K562 (cell line): ENCODE data around the gene MAP4. TPM values are rescaled to one million over a fixed set of nuclear protein-coding genes. Genes with fewer than 3 reads are reported as not detected.

Experiments used
- ATF4 ChIP-seq: fragments of 450-650 bp; formaldehyde crosslinking; IDR thresholded peaks from 2 replicates; pipeline ENCODE4 v1.4.0; 2022; ENCODE audit warnings: mild to moderate bottlenecking, moderate library complexity
- CTCF ChIP-seq, 3 experiments: IDR thresholded peaks in 2 of 3; conservative IDR thresholded peaks in 1 of 3; 2 replicates each; pipeline ENCODE4 v1.5.1; 2011 to 2012; ENCODE audit warnings: low read length in 3 of 3, mild to moderate bottlenecking in 3 of 3, control low read depth in 2 of 3, improper control_type of control experiment in 1 of 3, inconsistent platforms in 1 of 3, low read depth in 1 of 3, mixed read lengths in 1 of 3, moderate library complexity in 1 of 3; ENCODE audit not compliant: insufficient read depth in 2 of 3
- ELF2 ChIP-seq: fragments of 250-450 bp; sonication (Bioruptor Pico); IDR thresholded peaks from 2 replicates; pipeline ENCODE4 v1.5.0; 2021; ENCODE audit warnings: mild to moderate bottlenecking
- NCOA2 ChIP-seq, 2 experiments: fragments of 450-650 bp; IDR thresholded peaks; 2 replicates each; pipeline ENCODE4 v1.6.1; 2018; ENCODE audit warnings: mild to moderate bottlenecking in 2 of 2, moderate library complexity in 1 of 2; ENCODE audit not compliant: partially characterized antibody in 2 of 2
- THRA ChIP-seq: fragments of 450-650 bp; IDR thresholded peaks from 2 replicates; pipeline ENCODE4 v1.6.1; 2017; ENCODE audit warnings: mild to moderate bottlenecking, moderate library complexity
- TSC22D4 ChIP-seq: fragments of 450-650 bp; IDR thresholded peaks from 2 replicates; pipeline ENCODE4 v1.6.1; 2016; ENCODE audit warnings: missing genetic modification characterization, missing biosample characterization, control low read depth
- ZNF140 ChIP-seq: fragments of 250-450 bp; sonication (Bioruptor Pico); IDR thresholded peaks from 2 replicates; pipeline ENCODE4 v1.8.0; 2021; ENCODE audit warnings: moderate library complexity, mild to moderate bottlenecking, inconsistent platforms
- ZNF785 ChIP-seq: fragments of 250-450 bp; sonication (Bioruptor Pico); IDR thresholded peaks from 2 replicates; pipeline ENCODE4 v1.4.0; 2020; ENCODE audit warnings: mild to moderate bottlenecking
- polyA plus RNA-seq, 8 experiments: library from polyadenylated mRNA; depleted of rRNA in 4 of 8; stranded (reverse) in 5 of 8; unstranded in 3 of 8; fragments of >200 nt; fragmentation: Nextera tagmentation in 2 of 8; fragmentation: Illumina TruSeq in 1 of 8; extraction: Ambion mirVana in 2 of 8; extraction: Trizol in 1 of 8; gene quantifications; 2 replicates each; pipeline versions ENCODE4 v1.2.1 to v1.2.3, GENCODE V29; 2011 to 2014; ENCODE audit warnings: inconsistent platforms in 1 of 8, missing spikeins in 1 of 8
- total RNA-seq, 7 experiments: library from RNA; depleted of rRNA in 6 of 7; stranded (reverse); fragments of >200 nt in 6 of 7; fragmentation: Illumina TruSeq in 2 of 7; extraction: Trizol in 2 of 7; gene quantifications; 2 replicates each; pipeline versions ENCODE4 v1.2.1 to v1.2.3, GENCODE V29; 2011 to 2021; ENCODE audit warnings: low replicate concordance in 1 of 7
- TF ChIP-seq, protein P1 (sequence below): fragments of 250-450 bp; sonication (Bioruptor Pico); IDR thresholded peaks from 2 replicates; pipeline ENCODE4 v1.8.0; 2021; ENCODE audit warnings: moderate library complexity, mild to moderate bottlenecking, inconsistent platforms

MAP4 gene
- total and polyA plus RNA-seq, 9 of the 15 experiments (the other 6 are each of a cell fraction or from before 2014, with no cell fraction given): 13.3 to 141 (median 36.8) TPM

DNA sequence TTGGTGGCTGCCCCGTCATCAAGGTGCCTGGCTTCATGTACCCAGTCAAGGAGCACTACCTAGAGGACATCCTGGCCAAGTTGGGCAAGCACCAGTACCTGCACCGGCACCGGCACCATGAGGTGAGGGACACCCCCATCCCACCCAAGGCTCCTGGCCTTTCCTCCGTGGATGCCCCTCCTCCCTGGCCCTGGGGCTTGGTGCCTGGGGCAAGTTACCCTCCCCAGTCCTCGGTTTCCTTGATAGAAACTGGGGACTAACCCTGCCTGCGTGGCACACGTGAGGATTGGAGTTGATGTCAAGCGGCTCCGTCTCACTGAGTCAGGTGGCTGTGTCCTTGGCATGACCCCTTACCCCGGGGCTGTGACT is 169.4 kb downstream of the MAP4 start (continued):
- TF ChIP-seq THRA (no peak), ZNF785 (CRISPR knock-in tag) (no peak), CTCF (IDR thresholded peaks at IDR 0.05 in 2 of 3, conservative IDR thresholded peaks at IDR 0.05 in 1 of 3; ENCODE audit: insufficient read depth in 2 of 3, low read depth in 1 of 3, low read length in 3 of 3) (no peak), ATF4 (CRISPR knock-in tag) (no peak), NCOA2 (IDR thresholded peaks at IDR 0.05; ENCODE audit: partially characterized antibody in 2 of 2) (no peak), ELF2 (no peak), ZNF140 (CRISPR knock-in tag) (no peak), TSC22D4 (no peak)
- TF ChIP-seq, protein P1, sequence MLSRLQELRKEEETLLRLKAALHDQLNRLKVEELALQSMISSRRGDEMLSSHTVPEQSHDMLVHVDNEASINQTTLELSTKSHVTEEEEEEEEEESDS (CRISPR knock-in tag): no peak
